ENCODE data around the gene RRP1B.

- no peak for TF ChIP-seq CSDC2 (CRISPR knock-in tag; IDR thresholded peaks at IDR 0.05)
- TF ChIP-seq PPARA (CRISPR knock-in tag; IDR thresholded peaks at IDR 0.05; ENCODE audit: borderline replicate concordance), result no peak
- no peak for TF ChIP-seq BACH2 (CRISPR knock-in tag; IDR thresholded peaks at IDR 0.05; ENCODE audit: borderline replicate concordance)
- no peak for TF ChIP-seq ESRRG (CRISPR knock-in tag; IDR thresholded peaks at IDR 0.05)
- no peak for TF ChIP-seq ZFP30 (CRISPR knock-in tag; IDR thresholded peaks at IDR 0.05)
Observed at GRCh38 chr21:43697758-43698643, 38.6 kb downstream of the RRP1B start.

All from SK-N-SH treated with all-trans-retinoic acid at 6 μM for 48 hours (cell line).